WTC11 (cell line): ENCODE measurements around the gene GAK. TPM values are rescaled to one million over a fixed set of nuclear protein-coding genes. Genes with fewer than 3 reads are reported as not detected.

Experiments
- ATAC-seq: fragments of 200-7000 bp; cut with Tn5 transposase; 2 replicates; pipeline ENCODE4 v1.10.0; 2021; ENCODE audit warnings: mild to moderate bottlenecking, moderate library complexity
- CTCF ChIA-PET: fragments of 300-600 bp; sonication (Branson Sonifier 250); formaldehyde crosslinking; loops from one replicate; lab custom pipeline; 2021; ENCODE audit warnings: antibody characterized with exemption; lab: Charles Lee
- POLR2A ChIA-PET: fragments of 350-600 bp; sonication (Branson Sonifier 250); formaldehyde crosslinking; loops from one replicate; lab custom pipeline; 2021; ENCODE audit warnings: antibody characterized with exemption; lab: Charles Lee
- DNase-seq: peaks from one replicate; pipeline ENCODE4 v3.0.0; 2021; ENCODE audit warnings: low spot score
- H3K27ac Mint-ChIP-seq: 2 replicates; pipeline ENCODE4 v1.8.0; 2021; ENCODE audit warnings: mixed read lengths
- H3K27me3 Mint-ChIP-seq: 2 replicates; pipeline ENCODE4 v1.8.0; 2021; ENCODE audit warnings: low read depth, mild to moderate bottlenecking, moderate library complexity, mixed read lengths
- H3K36me3 Mint-ChIP-seq: 2 replicates; pipeline ENCODE4 v1.8.0; 2021; ENCODE audit warnings: mixed read lengths
- H3K4me1 Mint-ChIP-seq: 2 replicates; pipeline ENCODE4 v1.8.0; 2022; ENCODE audit warnings: mixed read lengths
- H3K4me3 Mint-ChIP-seq: 2 replicates; pipeline ENCODE4 v1.8.0; 2021; ENCODE audit warnings: mild to moderate bottlenecking, moderate library complexity, mixed read lengths
- H3K9me3 Mint-ChIP-seq: 2 replicates; pipeline ENCODE4 v1.8.0; 2021; ENCODE audit warnings: mixed read lengths
- E2F4 ChIP-seq: sonication (generic); formaldehyde crosslinking; IDR thresholded peaks from 2 replicates; pipeline ENCODE4 v1.8.1; 2022; ENCODE audit warnings: low read depth, mild to moderate bottlenecking, moderate library complexity, missing genetic modification reagents, borderline replicate concordance
- FOXP1 ChIP-seq: sonication (generic); formaldehyde crosslinking; IDR thresholded peaks from 2 replicates; pipeline ENCODE4 v1.8.0; 2022; ENCODE audit warnings: missing genetic modification reagents, mild to moderate bottlenecking, moderate library complexity, borderline replicate concordance
- NFATC4 ChIP-seq: fragments of 250-450 bp; sonication (Bioruptor Pico); IDR thresholded peaks from 2 replicates; pipeline ENCODE4 v1.9.0; 2021; ENCODE audit warnings: mild to moderate bottlenecking
- NR2C2 ChIP-seq: sonication (generic); formaldehyde crosslinking; IDR thresholded peaks from 2 replicates; pipeline ENCODE4 v1.8.0; 2022; ENCODE audit warnings: mild to moderate bottlenecking, missing genetic modification reagents
- RORB ChIP-seq: fragments of 250-450 bp; sonication (Bioruptor Pico); IDR thresholded peaks from 2 replicates; pipeline ENCODE4 v1.9.0; 2021; ENCODE audit warnings: mild to moderate bottlenecking
- SMAD4 ChIP-seq: sonication (generic); formaldehyde crosslinking; IDR thresholded peaks from 2 replicates; pipeline ENCODE4 v1.8.0; 2022; ENCODE audit warnings: mild to moderate bottlenecking, missing genetic modification reagents
- SOX15 ChIP-seq: fragments of 250-450 bp; sonication (Bioruptor Pico); IDR thresholded peaks from 2 replicates; pipeline ENCODE4 v1.9.0; 2021; ENCODE audit warnings: mild to moderate bottlenecking
- TEAD1 ChIP-seq: sonication (generic); formaldehyde crosslinking; IDR thresholded peaks from 2 replicates; pipeline ENCODE4 v1.8.0; 2022; ENCODE audit warnings: mild to moderate bottlenecking, missing genetic modification reagents
- ZNF121 ChIP-seq: sonication (generic); formaldehyde crosslinking; IDR thresholded peaks from 2 replicates; pipeline ENCODE4 v1.8.0; 2023; ENCODE audit warnings: missing genetic modification reagents
- ZNF396 ChIP-seq: fragments of 250-450 bp; sonication (Bioruptor Pico); IDR thresholded peaks from 2 replicates; pipeline ENCODE4 v1.8.0; 2021; ENCODE audit warnings: mild to moderate bottlenecking, moderate library complexity, borderline replicate concordance
- ZNF425 ChIP-seq: fragments of 250-450 bp; sonication (Bioruptor Pico); conservative IDR thresholded peaks from 2 replicates; pipeline ENCODE4 v1.9.0; 2021; ENCODE audit warnings: mild to moderate bottlenecking
- total RNA-seq: library from RNA; stranded (reverse); gene quantifications from 3 replicates; pipeline ENCODE4 v1.2.3, GENCODE V29; 2021
- TF ChIP-seq, protein P1 (sequence below): sonication (generic); formaldehyde crosslinking; IDR thresholded peaks from 2 replicates; pipeline ENCODE4 v1.8.1; 2023; ENCODE audit warnings: mild to moderate bottlenecking, missing genetic modification reagents
- TF ChIP-seq, protein P2 (sequence below): fragments of 250-450 bp; sonication (Bioruptor Pico); IDR thresholded peaks from 2 replicates; pipeline ENCODE4 v2.1.2; 2022; ENCODE audit warnings: mild to moderate bottlenecking, moderate library complexity
- TF ChIP-seq, protein P3 (sequence below): sonication (generic); formaldehyde crosslinking; IDR thresholded peaks from 2 replicates; pipeline ENCODE4 v1.8.1; 2023; ENCODE audit warnings: mild to moderate bottlenecking, moderate library complexity, missing genetic modification reagents
- TF ChIP-seq, protein P4 (sequence below): sonication (generic); formaldehyde crosslinking; IDR thresholded peaks from 2 replicates; pipeline ENCODE4 v1.8.1; 2022; ENCODE audit warnings: mild to moderate bottlenecking, moderate library complexity, missing genetic modification reagents
- TF ChIP-seq, protein P5 (sequence below): fragments of 250-450 bp; sonication (Bioruptor Pico); IDR thresholded peaks from 2 replicates; pipeline ENCODE4 v1.9.0; 2021; ENCODE audit warnings: mild to moderate bottlenecking
- TF ChIP-seq, protein P6 (sequence below): fragments of 250-450 bp; sonication (Bioruptor Pico); IDR thresholded peaks from 2 replicates; pipeline ENCODE4 v1.9.0; 2021; ENCODE audit warnings: moderate library complexity, mild to moderate bottlenecking, inconsistent platforms, borderline replicate concordance

Gene GAK
- total RNA-seq, 1 experiment from 2014 or later: 121 TPM

DNA sequence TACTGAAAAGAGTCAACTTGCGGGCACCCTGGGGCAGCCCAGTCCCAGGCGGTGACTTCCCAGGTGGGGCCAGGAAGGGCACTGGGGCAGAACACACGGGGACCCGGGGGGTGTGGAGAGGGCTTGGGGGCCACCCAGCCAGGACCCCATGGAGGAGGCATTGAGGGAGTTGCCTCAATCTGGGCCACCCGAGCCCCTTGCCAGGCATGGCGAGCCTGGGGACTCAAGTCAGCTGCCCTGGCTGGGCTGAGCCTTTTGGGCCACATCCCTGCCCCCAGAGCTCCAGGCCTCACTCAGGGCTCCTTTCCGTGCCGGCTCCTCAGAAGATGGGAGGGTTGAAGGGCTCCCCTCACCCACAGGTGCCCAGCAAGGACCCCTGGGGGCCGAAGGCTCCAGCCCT lies 99.6 kb downstream of the GAK start:
- no peaks in the 10 kb centered on the region for H3K4me1 Mint-ChIP-seq
- ChIA-PET POLR2A (no interaction called here), CTCF (interaction anchor here (1.4 kb wide), 1 partner anchor 38 kb away, joined by 3 read pairs; no protein-coding TSS in a partner anchor)
- no peaks in the 10 kb centered on the region for H3K36me3 Mint-ChIP-seq
- no peak overlapping the region for H3K4me3 Mint-ChIP-seq
- peaks cover 5% of the 10 kb centered on the region for H3K9me3 Mint-ChIP-seq
- DNase-seq: no peak
- no peak for TF ChIP-seq FOXP1
- TF ChIP-seq, protein P1, sequence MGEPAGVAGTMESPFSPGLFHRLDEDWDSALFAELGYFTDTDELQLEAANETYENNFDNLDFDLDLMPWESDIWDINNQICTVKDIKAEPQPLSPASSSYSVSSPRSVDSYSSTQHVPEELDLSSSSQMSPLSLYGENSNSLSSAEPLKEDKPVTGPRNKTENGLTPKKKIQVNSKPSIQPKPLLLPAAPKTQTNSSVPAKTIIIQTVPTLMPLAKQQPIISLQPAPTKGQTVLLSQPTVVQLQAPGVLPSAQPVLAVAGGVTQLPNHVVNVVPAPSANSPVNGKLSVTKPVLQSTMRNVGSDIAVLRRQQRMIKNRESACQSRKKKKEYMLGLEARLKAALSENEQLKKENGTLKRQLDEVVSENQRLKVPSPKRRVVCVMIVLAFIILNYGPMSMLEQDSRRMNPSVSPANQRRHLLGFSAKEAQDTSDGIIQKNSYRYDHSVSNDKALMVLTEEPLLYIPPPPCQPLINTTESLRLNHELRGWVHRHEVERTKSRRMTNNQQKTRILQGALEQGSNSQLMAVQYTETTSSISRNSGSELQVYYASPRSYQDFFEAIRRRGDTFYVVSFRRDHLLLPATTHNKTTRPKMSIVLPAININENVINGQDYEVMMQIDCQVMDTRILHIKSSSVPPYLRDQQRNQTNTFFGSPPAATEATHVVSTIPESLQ: no peak
- TF ChIP-seq, protein P2, sequence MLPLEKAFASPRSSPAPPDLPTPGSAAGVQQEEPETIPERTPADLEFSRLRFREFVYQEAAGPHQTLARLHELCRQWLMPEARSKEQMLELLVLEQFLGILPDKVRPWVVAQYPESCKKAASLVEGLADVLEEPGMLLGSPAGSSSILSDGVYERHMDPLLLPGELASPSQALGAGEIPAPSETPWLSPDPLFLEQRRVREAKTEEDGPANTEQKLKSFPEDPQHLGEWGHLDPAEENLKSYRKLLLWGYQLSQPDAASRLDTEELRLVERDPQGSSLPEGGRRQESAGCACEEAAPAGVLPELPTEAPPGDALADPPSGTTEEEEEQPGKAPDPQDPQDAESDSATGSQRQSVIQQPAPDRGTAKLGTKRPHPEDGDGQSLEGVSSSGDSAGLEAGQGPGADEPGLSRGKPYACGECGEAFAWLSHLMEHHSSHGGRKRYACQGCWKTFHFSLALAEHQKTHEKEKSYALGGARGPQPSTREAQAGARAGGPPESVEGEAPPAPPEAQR (CRISPR knock-in tag): no peak
- TF ChIP-seq, protein P3, sequence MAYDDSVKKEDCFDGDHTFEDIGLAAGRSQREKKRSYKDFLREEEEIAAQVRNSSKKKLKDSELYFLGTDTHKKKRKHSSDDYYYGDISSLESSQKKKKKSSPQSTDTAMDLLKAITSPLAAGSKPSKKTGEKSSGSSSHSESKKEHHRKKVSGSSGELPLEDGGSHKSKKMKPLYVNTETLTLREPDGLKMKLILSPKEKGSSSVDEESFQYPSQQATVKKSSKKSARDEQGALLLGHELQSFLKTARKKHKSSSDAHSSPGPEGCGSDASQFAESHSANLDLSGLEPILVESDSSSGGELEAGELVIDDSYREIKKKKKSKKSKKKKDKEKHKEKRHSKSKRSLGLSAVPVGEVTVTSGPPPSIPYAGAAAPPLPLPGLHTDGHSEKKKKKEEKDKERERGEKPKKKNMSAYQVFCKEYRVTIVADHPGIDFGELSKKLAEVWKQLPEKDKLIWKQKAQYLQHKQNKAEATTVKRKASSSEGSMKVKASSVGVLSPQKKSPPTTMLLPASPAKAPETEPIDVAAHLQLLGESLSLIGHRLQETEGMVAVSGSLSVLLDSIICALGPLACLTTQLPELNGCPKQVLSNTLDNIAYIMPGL: no peak
- no peak for TF ChIP-seq NFATC4
- TF ChIP-seq, all 79 proteins: peak for 0
- peaks cover 17% of the 10 kb centered on the region for H3K27me3 Mint-ChIP-seq
- no peak for ATAC-seq
- no peak overlapping the region for H3K27ac Mint-ChIP-seq

GRCh38 chr4:832108-832507 lies 100.0 kb downstream of the GAK start:
- H3K27ac Mint-ChIP-seq: no peak overlapping the region
- H3K9me3 Mint-ChIP-seq: peaks cover 2% of the 10 kb centered on the region; the same call in 1 of the 2 replicates
- H3K4me1 Mint-ChIP-seq: no peaks in the 10 kb centered on the region
- no peak for ATAC-seq
- no peak for DNase-seq
- H3K27me3 Mint-ChIP-seq: peaks cover 21% of the 10 kb centered on the region
- H3K36me3 Mint-ChIP-seq: no peaks in the 10 kb centered on the region
- ChIA-PET CTCF (no interaction called here), POLR2A (no interaction called here)
- TF ChIP-seq, protein P3: no peak
- TF ChIP-seq TEAD1 (no peak), NR2C2 (no peak), SOX15 (CRISPR knock-in tag) (no peak), ZNF396 (CRISPR knock-in tag) (no peak)
- TF ChIP-seq, protein P4, sequence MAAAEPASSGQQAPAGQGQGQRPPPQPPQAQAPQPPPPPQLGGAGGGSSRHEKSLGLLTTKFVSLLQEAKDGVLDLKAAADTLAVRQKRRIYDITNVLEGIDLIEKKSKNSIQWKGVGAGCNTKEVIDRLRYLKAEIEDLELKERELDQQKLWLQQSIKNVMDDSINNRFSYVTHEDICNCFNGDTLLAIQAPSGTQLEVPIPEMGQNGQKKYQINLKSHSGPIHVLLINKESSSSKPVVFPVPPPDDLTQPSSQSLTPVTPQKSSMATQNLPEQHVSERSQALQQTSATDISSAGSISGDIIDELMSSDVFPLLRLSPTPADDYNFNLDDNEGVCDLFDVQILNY: no peak
- TF ChIP-seq, protein P2 (CRISPR knock-in tag): no peak
- TF ChIP-seq, protein P5, sequence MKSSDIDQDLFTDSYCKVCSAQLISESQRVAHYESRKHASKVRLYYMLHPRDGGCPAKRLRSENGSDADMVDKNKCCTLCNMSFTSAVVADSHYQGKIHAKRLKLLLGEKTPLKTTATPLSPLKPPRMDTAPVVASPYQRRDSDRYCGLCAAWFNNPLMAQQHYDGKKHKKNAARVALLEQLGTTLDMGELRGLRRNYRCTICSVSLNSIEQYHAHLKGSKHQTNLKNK (CRISPR knock-in tag): no peak
- H3K4me3 Mint-ChIP-seq: no peak overlapping the region

- POLR2A ChIA-PET: no interaction called here
- Mint-ChIP-seq H3K4me1 (no peaks in the 10 kb centered on the region), H3K27me3 (peaks cover 22% of the 10 kb centered on the region), H3K4me3 (no peak overlapping the region), H3K9me3 (no peaks in the 10 kb centered on the region), H3K27ac (no peak overlapping the region), H3K36me3 (no peaks in the 10 kb centered on the region)
- ATAC-seq (no peak), DNase-seq (no peak)
- TF ChIP-seq E2F4 (CRISPR knock-in tag) (no peak), RORB (no peak), ZNF121 (CRISPR knock-in tag) (no peak), ZNF425 (no peak), SMAD4 (CRISPR knock-in tag) (no peak)
- TF ChIP-seq, protein P6, sequence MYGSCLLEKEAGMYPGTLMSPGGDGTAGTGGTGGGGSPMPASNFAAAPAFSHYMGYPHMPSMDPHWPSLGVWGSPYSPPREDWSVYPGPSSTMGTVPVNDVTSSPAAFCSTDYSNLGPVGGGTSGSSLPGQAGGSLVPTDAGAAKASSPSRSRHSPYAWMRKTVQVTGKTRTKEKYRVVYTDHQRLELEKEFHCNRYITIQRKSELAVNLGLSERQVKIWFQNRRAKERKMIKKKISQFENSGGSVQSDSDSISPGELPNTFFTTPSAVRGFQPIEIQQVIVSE: no peak
- CTCF ChIA-PET: no interaction called here
Measured at GRCh38 chr4:831483-831805, 100.7 kb downstream of the GAK start.
